Glutamatergic neuron (in vitro differentiated cells): ENCODE results near the gene IFIH1. TPM values are rescaled to one million over a fixed set of nuclear protein-coding genes. Genes with fewer than 3 reads are reported as not detected.

ENCODE experiments used
- DNase-seq: peaks from one replicate; pipeline ENCODE4 v3.0.0; 2022
- H3K27ac Mint-ChIP-seq: one replicate; pipeline ENCODE4 v1.8.0; 2020; ENCODE audit warnings: mild to moderate bottlenecking, mixed read lengths, inconsistent platforms; ENCODE audit not compliant: unreplicated experiment
- H3K27me3 Mint-ChIP-seq: one replicate; pipeline ENCODE4 v1.8.0; 2020; ENCODE audit warnings: mild to moderate bottlenecking, moderate library complexity, mixed read lengths, inconsistent platforms; ENCODE audit not compliant: unreplicated experiment
- H3K36me3 Mint-ChIP-seq: one replicate; pipeline ENCODE4 v1.8.0; 2020; ENCODE audit warnings: mild to moderate bottlenecking, mixed read lengths, inconsistent platforms; ENCODE audit not compliant: unreplicated experiment
- H3K4me1 Mint-ChIP-seq: one replicate; pipeline ENCODE4 v1.8.0; 2020; ENCODE audit warnings: mild to moderate bottlenecking, low read depth, mixed read lengths, inconsistent platforms; ENCODE audit not compliant: unreplicated experiment
- H3K4me3 Mint-ChIP-seq: one replicate; pipeline ENCODE4 v1.8.0; 2020; ENCODE audit warnings: mild to moderate bottlenecking, mixed read lengths, inconsistent platforms; ENCODE audit not compliant: unreplicated experiment
- H3K9me3 Mint-ChIP-seq: one replicate; pipeline ENCODE4 v1.8.0; 2020; ENCODE audit warnings: mild to moderate bottlenecking, moderate library complexity, mixed read lengths, inconsistent platforms; ENCODE audit not compliant: unreplicated experiment
- total RNA-seq: library from RNA; stranded (reverse); fragmentation: NEBNext Ultra II Directional; extraction: Animal tissue kit (Norgen Biotek cat#: 25700); gene quantifications from one replicate; pipeline ENCODE4 v1.2.1, GENCODE V29; 2021; ENCODE audit not compliant: unreplicated experiment
- TF ChIP-seq, protein P1 (sequence below): fragments of 200-600 bp; sonication (generic); IDR thresholded peaks from one replicate; pipeline ENCODE4 v1.5.0; 2021; ENCODE audit not compliant: partially characterized antibody, unreplicated experiment

IFIH1 gene
- total RNA-seq, 1 donor from 2014 or later: not detected

DNA sequence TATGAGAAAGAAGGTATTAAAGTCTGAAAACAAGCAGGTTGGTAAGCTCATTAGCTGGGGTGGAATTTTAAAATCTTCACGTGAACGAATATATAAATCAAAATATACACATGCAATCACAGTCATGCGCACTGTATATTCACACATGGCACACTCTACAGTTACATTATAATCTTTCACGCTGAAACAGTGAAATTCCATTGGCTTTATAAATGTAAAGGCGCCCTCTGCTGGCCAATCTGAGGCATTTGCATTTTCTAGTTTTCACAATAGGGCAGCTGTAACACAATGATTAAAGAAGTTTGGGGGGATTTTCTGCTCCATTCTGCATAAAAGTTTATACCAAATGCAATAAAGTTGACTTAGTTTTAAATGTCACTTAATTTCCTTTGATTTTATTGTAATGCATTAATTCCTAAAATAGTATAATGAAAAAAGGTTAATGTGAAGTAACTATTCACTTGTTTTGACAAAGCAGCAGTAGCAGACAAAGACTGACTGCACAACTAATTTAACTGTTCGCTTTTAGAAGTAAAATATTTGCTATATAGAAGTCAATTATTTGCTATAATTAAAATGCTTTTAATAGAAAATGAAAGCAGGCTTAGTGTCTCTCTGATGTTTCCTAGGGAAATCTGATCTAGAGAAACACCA lies 17.2 kb downstream of the IFIH1 start:
- Mint-ChIP-seq H3K27me3 (no peaks in the 10 kb centered on the region), H3K27ac (no peak overlapping the region)
- TF ChIP-seq, protein P1, sequence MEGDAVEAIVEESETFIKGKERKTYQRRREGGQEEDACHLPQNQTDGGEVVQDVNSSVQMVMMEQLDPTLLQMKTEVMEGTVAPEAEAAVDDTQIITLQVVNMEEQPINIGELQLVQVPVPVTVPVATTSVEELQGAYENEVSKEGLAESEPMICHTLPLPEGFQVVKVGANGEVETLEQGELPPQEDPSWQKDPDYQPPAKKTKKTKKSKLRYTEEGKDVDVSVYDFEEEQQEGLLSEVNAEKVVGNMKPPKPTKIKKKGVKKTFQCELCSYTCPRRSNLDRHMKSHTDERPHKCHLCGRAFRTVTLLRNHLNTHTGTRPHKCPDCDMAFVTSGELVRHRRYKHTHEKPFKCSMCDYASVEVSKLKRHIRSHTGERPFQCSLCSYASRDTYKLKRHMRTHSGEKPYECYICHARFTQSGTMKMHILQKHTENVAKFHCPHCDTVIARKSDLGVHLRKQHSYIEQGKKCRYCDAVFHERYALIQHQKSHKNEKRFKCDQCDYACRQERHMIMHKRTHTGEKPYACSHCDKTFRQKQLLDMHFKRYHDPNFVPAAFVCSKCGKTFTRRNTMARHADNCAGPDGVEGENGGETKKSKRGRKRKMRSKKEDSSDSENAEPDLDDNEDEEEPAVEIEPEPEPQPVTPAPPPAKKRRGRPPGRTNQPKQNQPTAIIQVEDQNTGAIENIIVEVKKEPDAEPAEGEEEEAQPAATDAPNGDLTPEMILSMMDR: peak; percentile 97

DNA sequence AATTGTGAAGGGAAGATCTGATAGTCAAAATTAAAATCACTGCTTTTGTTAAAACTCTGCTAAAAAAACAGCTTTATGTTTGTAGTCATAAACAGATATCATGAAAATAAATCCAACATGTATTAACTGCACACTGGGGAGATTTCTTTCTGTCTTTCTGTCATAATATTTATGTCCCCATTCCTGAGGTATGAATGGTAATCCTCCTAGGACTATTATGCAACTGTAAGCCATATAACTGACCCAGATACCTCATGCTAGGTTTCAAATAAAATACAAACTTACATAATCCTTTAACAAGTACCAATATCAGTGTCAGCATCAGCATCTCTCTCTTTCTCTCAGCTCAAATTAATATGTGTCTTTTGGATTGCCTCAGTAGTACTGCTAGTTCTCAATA lies 18.2 kb downstream of the IFIH1 start:
- no peaks in the 10 kb centered on the region for H3K27me3 Mint-ChIP-seq
- TF ChIP-seq, protein P1: no peak
- H3K27ac Mint-ChIP-seq: no peak overlapping the region
- H3K9me3 Mint-ChIP-seq: no peaks in the 10 kb centered on the region
- no peaks in the 10 kb centered on the region for H3K36me3 Mint-ChIP-seq
- H3K4me3 Mint-ChIP-seq: no peak overlapping the region
- DNase-seq: no peak
- H3K4me1 Mint-ChIP-seq: no peaks in the 10 kb centered on the region

More for the DNA sequence above, 17.2 kb downstream of the IFIH1 start:
- Mint-ChIP-seq H3K4me3 (no peak overlapping the region), H3K4me1 (no peaks in the 10 kb centered on the region), H3K36me3 (no peaks in the 10 kb centered on the region), H3K9me3 (no peaks in the 10 kb centered on the region)
- DNase-seq: peak; percentile 48

DNA sequence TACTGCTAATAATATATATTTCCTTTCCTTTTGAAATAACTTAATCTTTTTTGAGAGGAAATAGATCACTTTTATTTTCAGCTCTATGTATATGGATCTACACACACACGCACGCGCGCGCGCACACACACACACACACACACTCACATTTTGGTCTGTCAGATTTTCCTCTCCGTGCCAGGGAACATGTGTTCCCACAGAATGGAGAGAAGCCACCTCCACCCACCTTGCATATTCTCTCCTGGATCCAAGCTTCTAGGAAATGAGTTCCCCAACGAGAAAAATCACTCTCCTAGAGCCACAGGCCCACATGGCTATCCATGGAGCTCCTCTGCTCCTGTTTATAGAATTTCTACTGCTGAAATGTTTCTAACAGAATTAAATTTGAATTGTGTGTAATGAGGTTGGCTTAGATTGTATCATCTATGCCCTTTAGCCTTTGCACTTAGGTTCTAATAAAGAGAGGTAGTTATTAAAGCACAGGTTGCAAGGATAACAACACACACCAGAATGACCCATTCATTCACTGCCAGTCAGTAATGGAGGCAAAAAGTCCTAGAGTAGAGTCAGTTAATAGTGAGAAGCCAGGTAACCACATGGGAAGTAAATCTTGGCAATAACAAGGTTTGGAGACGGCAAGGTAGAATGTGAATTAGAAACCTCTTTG lies 19.7 kb downstream of the IFIH1 start:
- H3K9me3 Mint-ChIP-seq: no peaks in the 10 kb centered on the region
- DNase-seq: no peak

DNA sequence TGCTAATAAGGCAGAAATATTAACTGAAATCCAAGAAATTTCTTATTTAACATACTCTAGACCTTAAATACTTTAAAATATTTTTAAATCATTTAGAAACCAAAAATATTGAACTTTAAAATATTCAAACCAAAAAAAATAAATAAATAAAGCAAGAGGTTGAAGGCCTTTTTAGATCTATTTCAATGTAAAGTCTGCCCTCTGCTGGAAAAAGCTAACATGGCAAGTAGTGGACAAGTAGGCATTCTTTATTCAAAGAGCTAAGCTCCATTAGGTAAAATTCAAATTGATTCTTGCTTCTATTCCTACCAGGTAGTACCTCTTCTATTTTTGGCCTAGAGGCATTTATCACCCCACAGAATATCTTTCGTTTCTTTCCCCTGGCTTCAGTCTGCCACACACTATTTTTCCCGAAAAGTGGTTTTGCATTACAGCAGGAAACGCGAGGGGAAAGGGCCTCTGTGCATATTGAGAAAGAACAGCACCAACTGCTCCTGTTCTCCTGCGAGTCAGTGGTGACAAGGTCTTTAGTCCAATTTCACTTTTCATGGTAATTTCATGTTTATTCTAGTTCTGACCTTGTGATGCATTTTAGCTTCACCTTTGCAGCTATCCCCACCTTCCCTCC lies 20.4 kb downstream of the IFIH1 start:
- no peaks in the 10 kb centered on the region for H3K27me3 Mint-ChIP-seq
- no peaks in the 10 kb centered on the region for H3K9me3 Mint-ChIP-seq
- no peaks in the 10 kb centered on the region for H3K36me3 Mint-ChIP-seq
- TF ChIP-seq, protein P1: peak; percentile 92
- no peak overlapping the region for H3K27ac Mint-ChIP-seq
- H3K4me1 Mint-ChIP-seq: no peaks in the 10 kb centered on the region
- DNase-seq: no peak
- H3K4me3 Mint-ChIP-seq: no peak overlapping the region

More for the DNA sequence above, 19.7 kb downstream of the IFIH1 start:
- H3K27ac Mint-ChIP-seq: no peak overlapping the region
- TF ChIP-seq, protein P1: no peak
- no peak overlapping the region for H3K4me3 Mint-ChIP-seq
- H3K36me3 Mint-ChIP-seq: no peaks in the 10 kb centered on the region
- no peaks in the 10 kb centered on the region for H3K27me3 Mint-ChIP-seq
- H3K4me1 Mint-ChIP-seq: no peaks in the 10 kb centered on the region

DNA sequence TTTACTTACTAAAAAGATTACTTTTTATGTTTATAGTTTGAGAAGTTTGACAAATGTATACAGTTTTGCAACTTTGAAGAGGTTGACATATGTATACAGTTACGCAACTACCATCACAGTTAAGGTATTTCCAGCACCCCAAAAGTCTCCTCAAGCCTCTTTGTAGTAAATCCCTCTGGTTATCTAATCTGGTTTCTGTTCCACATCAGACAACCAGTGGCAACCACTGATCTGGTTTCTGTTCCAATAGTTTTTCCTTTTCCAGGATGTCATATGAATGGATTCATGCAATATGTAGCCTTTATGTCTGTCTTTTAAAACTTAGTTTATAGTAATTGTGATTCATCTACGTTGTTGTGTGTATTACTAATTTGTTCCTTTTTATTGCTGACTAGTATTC lies 23.5 kb downstream of the IFIH1 start:
- H3K4me1 Mint-ChIP-seq: no peaks in the 10 kb centered on the region
- H3K9me3 Mint-ChIP-seq: no peaks in the 10 kb centered on the region
- TF ChIP-seq, protein P1: no peak
- H3K36me3 Mint-ChIP-seq: no peaks in the 10 kb centered on the region
- H3K27ac Mint-ChIP-seq: no peak overlapping the region
- DNase-seq: no peak
- H3K27me3 Mint-ChIP-seq: no peaks in the 10 kb centered on the region
- H3K4me3 Mint-ChIP-seq: no peak overlapping the region
